GM12872 (cell line): ENCODE measurements around the gene CWC22.

Experiments used
- CTCF ChIP-seq: IDR thresholded peaks from 3 replicates; pipeline ENCODE4 v1.5.1; 2011; ENCODE audit warnings: low read depth, mild to moderate bottlenecking, low read length, moderate library complexity; ENCODE audit not compliant: insufficient read depth

CWC22 gene

GRCh38 chr2:180012523-180012922, 5.4 kb upstream of the CWC22 start:
- TF ChIP-seq CTCF: no peak

- TF ChIP-seq CTCF: no peak
Measured at GRCh38 chr2:180010701-180011100, 3.6 kb upstream of the CWC22 start.

GRCh38 chr2:180006231-180006630, 866 bp downstream of the CWC22 start:
- no peak for TF ChIP-seq CTCF

GRCh38 chr2:180004731-180005130, 2.4 kb downstream of the CWC22 start:
- no peak for TF ChIP-seq CTCF

- TF ChIP-seq CTCF: no peak
Measured at GRCh38 chr2:180003559-180003958, 3.5 kb downstream of the CWC22 start.

GRCh38 chr2:180003073-180003472, 4.0 kb downstream of the CWC22 start:
- TF ChIP-seq CTCF: no peak

- TF ChIP-seq CTCF: no peak
Measured at GRCh38 chr2:180002198-180002770, 4.8 kb downstream of the CWC22 start.
